Measurements from ENCODE around the gene BIN1. TPM values are rescaled to one million over a fixed set of nuclear protein-coding genes. Genes with fewer than 3 reads are reported as not detected.

BIN1 gene
- total RNA-seq, 1 donor from 2014 or later, result 90.9 TPM

- H3K36me3 ChIP-seq (ENCODE audit: control insufficient read depth, insufficient read depth, low read length), result no peaks in the 10 kb centered on the region
- no peak for TF ChIP-seq CTCF (IDR thresholded peaks at IDR 0.05; ENCODE audit: insufficient read depth, low read length, poor library complexity, severe bottlenecking)
- H3K27me3 ChIP-seq (ENCODE audit: control insufficient read depth, insufficient read depth, low read length), result no peaks in the 10 kb centered on the region
- no peak for DNase-seq (ENCODE audit: low read depth)
- no peak overlapping the region for H3K4me3 ChIP-seq (ENCODE audit: low read depth, low read length)
Measured at GRCh38 chr2:127093648-127094210, 13.2 kb downstream of the BIN1 start.

- Histone ChIP-seq H3K4me3 (ENCODE audit: low read depth, low read length) (no peak overlapping the region), H3K36me3 (ENCODE audit: control insufficient read depth, insufficient read depth, low read length) (no peaks in the 10 kb centered on the region), H3K27me3 (ENCODE audit: control insufficient read depth, insufficient read depth, low read length) (no peaks in the 10 kb centered on the region)
- no peak for DNase-seq (ENCODE audit: low read depth)
- TF ChIP-seq CTCF (IDR thresholded peaks at IDR 0.05; ENCODE audit: insufficient read depth, low read length, poor library complexity, severe bottlenecking), result no peak
Measured at GRCh38 chr2:127092901-127093516, 13.9 kb downstream of the BIN1 start.

DNA sequence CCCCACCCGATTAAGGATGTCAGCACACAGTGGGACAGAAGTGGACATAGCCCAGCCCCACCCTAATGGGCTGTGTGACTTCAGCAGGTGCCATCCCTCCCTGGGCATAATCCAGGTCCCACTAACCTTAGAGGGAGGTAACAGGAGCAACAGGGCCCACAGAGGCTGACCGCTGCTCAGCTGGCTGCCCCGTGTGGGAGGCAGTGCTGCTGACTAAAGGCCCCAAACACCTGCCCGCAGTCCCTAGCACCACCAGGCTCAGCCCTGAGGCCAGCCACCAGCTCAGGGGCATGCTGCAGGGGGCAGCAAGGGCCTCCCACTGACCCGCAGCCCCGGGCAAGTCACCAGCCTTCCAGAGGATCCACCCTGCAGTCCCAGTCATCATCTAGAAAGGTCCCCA, 14.6 kb downstream of the BIN1 start:
- no peak overlapping the region for H3K4me3 ChIP-seq (ENCODE audit: low read depth, low read length)
- no peaks in the 10 kb centered on the region for H3K36me3 ChIP-seq (ENCODE audit: control insufficient read depth, insufficient read depth, low read length)
- TF ChIP-seq CTCF (IDR thresholded peaks at IDR 0.05; ENCODE audit: insufficient read depth, low read length, poor library complexity, severe bottlenecking), result no peak
- DNase-seq (ENCODE audit: low read depth), result no peak
- H3K27me3 ChIP-seq (ENCODE audit: control insufficient read depth, insufficient read depth, low read length), result no peaks in the 10 kb centered on the region

DNA sequence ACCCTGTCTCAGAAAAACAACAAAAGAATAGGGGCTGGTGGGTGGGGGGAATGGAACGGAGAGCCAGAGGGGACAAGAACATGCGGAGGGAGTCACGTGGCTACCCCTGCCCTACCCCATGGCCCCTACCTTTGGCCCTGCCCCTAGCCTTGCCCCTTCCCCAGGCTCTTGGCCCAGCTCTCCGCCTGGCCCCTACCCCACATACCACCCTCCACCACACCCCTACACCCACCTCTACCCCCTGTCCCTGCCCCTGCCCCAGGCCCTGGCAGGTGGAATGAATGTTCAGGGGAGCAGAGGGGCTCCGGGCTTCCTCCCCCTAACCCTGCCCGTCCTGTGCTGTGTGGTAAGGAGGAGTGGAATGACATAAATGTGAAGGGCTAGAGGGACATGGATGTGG, 15.1 kb downstream of the BIN1 start:
- no peaks in the 10 kb centered on the region for H3K36me3 ChIP-seq (ENCODE audit: control insufficient read depth, insufficient read depth, low read length)
- TF ChIP-seq CTCF (IDR thresholded peaks at IDR 0.05; ENCODE audit: insufficient read depth, low read length, poor library complexity, severe bottlenecking), result no peak
- H3K27me3 ChIP-seq (ENCODE audit: control insufficient read depth, insufficient read depth, low read length), result no peaks in the 10 kb centered on the region
- DNase-seq (ENCODE audit: low read depth), result no peak
- H3K4me3 ChIP-seq (ENCODE audit: low read depth, low read length), result no peak overlapping the region

GRCh38 chr2:127091148-127091547, 15.8 kb downstream of the BIN1 start:
- DNase-seq (ENCODE audit: low read depth), result no peak
- Histone ChIP-seq H3K4me3 (ENCODE audit: low read depth, low read length) (no peak overlapping the region), H3K27me3 (ENCODE audit: control insufficient read depth, insufficient read depth, low read length) (no peaks in the 10 kb centered on the region), H3K36me3 (ENCODE audit: control insufficient read depth, insufficient read depth, low read length) (no peaks in the 10 kb centered on the region)
- TF ChIP-seq CTCF (IDR thresholded peaks at IDR 0.05; ENCODE audit: insufficient read depth, low read length, poor library complexity, severe bottlenecking), result no peak

All from kidney epithelial cell (primary cell).